Gastrocnemius medialis (tissue), 4 donors: ENCODE measurements around the gene CHKB. TPM values are rescaled to one million over a fixed set of nuclear protein-coding genes. Genes with fewer than 3 reads are reported as not detected.
A peak's percentile ranks its signal among the peaks of the same experiment; 100 is the strongest.
"Not testable (repeated sequence)": the region's sequence is repeated elsewhere in the genome, so short reads cannot be mapped to it uniquely, and the experiment has no call there.

ENCODE experiments used
- ATAC-seq, 2 donors: fragments of 150-250 bp; one replicate each; pipeline ENCODE4 v1.9.1; 2016
- DNase-seq, 2 donors: peaks; one replicate each; pipeline ENCODE4 v3.0.0-alpha.2; 2019
- H3K27ac ChIP-seq, 4 donors: fragments of 200-600 bp; sonication (generic); 1 replicate in 1 of 4; 2 replicates in 3 of 4; pipeline ENCODE4 v1.5.1; 2016 to 2018; ENCODE audit warnings: mild to moderate bottlenecking in 2 of 4, moderate library complexity in 1 of 4
- H3K27me3 ChIP-seq, 3 donors: fragments of 200-600 bp; sonication (generic) in 2 of 3; 1 replicate in 1 of 3; 2 replicates in 2 of 3; pipeline versions ENCODE4 v1.5.1 to v1.6.0; 2016 to 2019; ENCODE audit warnings: mild to moderate bottlenecking in 1 of 3, moderate library complexity in 1 of 3
- H3K36me3 ChIP-seq, 2 donors: fragments of 200-600 bp; sonication (generic) in 1 of 2; one replicate each; pipeline ENCODE4 v1.5.1; 2017 to 2018
- H3K4me1 ChIP-seq, 2 donors: fragments of 200-600 bp; sonication (generic) in 1 of 2; one replicate each; pipeline ENCODE4 v1.5.1; 2016 to 2017; ENCODE audit warnings: mild to moderate bottlenecking in 2 of 2
- H3K4me3 ChIP-seq, 4 donors: fragments of 200-600 bp; sonication (generic) in 3 of 4; 1 replicate in 1 of 4; 2 replicates in 3 of 4; pipeline ENCODE4 v1.5.1; 2016 to 2019; ENCODE audit warnings: mild to moderate bottlenecking in 2 of 4
- H3K9me3 ChIP-seq, 3 donors: fragments of 200-600 bp; sonication (generic) in 2 of 3; 1 replicate in 1 of 3; 2 replicates in 2 of 3; pipeline ENCODE4 v1.5.1; 2016 to 2019
- POLR2A ChIP-seq, 2 donors: fragments of 450-650 bp; IDR thresholded peaks; one replicate each; pipeline ENCODE4 v1.6.1; 2017; ENCODE audit warnings: antibody characterized with exemption in 2 of 2, mild to moderate bottlenecking in 2 of 2, moderate library complexity in 2 of 2
- in situ Hi-C, 4 donors: fragments of 200-750 bp; cut with MboI; loops; one replicate each; pipeline versions ENCODE4 v1.15.0 to v1.8.0; 2017; ENCODE audit warnings: low sequenced_read_pairs in 4 of 4
- intact Hi-C: fragments of 100-400 bp; cut with DNase I; formaldehyde crosslinking; loops from one replicate; pipeline ENCODE4 v1.15.1; 2023; ENCODE audit warnings: low total_unique reads
- total RNA-seq, 4 donors: library from RNA; depleted of rRNA; stranded (reverse); fragments of >200 nt; gene quantifications; one replicate each; pipeline versions ENCODE4 v1.1.0 to v1.2.3, GENCODE V29; 2016
- TF ChIP-seq, protein P1 (sequence below), 5 experiments: fragments of 450-650 bp in 3 of 5; fragments of 200-600 bp in 2 of 5; sonication (generic) in 2 of 5; IDR thresholded peaks in 4 of 5; conservative IDR thresholded peaks in 1 of 5; 1 replicate in 4 of 5; 2 replicates in 1 of 5; pipeline ENCODE4 v1.5.1; 2016 to 2019; ENCODE audit warnings: antibody characterized with exemption in 5 of 5, mild to moderate bottlenecking in 3 of 5, moderate library complexity in 3 of 5

The CHKB gene
- total RNA-seq, 4 donors from 2014 or later = 10.8 to 39.7 (median 24.4) TPM

DNA sequence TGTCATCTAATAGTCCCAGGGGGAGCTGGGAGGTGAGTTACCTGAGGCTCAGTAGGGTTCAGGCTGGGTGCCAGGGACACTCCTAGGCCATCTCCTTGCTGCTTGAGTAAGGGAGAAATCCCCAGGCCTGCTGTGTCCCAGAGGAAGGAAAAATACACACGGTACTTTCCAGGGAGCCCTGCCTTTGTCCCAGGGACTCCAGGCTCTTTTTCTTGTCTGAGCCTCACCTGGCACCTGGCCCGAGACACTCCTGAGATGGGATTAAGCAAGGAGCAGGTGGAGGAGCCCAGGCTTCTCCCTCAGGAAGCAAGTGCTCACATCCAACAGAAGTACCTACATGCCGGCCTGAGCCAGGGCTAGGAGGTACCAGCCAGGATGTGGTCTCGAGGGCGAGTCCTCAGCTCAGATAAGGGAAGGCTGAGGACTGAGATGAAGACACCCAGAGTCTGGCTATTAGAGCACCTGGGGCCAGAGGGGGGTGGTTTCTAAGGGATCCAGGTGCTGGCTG, 37.8 kb downstream of the CHKB start:
- Histone ChIP-seq H3K4me3 (no peak overlapping the region), H3K27me3 (peaks cover 31 to 49% (median 45%) of the 10 kb centered on the region in 3 donors), H3K27ac (no peak overlapping the region), H3K9me3 (no peaks in the 10 kb centered on the region), H3K4me1 (peaks cover 9 to 13% of the 10 kb centered on the region in 2 donors), H3K36me3 (no peaks in the 10 kb centered on the region)
- intact Hi-C loops = no loop called here
- in situ Hi-C loops = no loop called here
- ATAC-seq (no peak), DNase-seq (no peak)
- TF ChIP-seq POLR2A (IDR thresholded peaks at IDR 0.05) = no peak
- TF ChIP-seq, protein P1, sequence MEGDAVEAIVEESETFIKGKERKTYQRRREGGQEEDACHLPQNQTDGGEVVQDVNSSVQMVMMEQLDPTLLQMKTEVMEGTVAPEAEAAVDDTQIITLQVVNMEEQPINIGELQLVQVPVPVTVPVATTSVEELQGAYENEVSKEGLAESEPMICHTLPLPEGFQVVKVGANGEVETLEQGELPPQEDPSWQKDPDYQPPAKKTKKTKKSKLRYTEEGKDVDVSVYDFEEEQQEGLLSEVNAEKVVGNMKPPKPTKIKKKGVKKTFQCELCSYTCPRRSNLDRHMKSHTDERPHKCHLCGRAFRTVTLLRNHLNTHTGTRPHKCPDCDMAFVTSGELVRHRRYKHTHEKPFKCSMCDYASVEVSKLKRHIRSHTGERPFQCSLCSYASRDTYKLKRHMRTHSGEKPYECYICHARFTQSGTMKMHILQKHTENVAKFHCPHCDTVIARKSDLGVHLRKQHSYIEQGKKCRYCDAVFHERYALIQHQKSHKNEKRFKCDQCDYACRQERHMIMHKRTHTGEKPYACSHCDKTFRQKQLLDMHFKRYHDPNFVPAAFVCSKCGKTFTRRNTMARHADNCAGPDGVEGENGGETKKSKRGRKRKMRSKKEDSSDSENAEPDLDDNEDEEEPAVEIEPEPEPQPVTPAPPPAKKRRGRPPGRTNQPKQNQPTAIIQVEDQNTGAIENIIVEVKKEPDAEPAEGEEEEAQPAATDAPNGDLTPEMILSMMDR (IDR thresholded peaks at IDR 0.05 in 4 of 5, conservative IDR thresholded peaks at IDR 0.05 in 1 of 5) = no peak

DNA sequence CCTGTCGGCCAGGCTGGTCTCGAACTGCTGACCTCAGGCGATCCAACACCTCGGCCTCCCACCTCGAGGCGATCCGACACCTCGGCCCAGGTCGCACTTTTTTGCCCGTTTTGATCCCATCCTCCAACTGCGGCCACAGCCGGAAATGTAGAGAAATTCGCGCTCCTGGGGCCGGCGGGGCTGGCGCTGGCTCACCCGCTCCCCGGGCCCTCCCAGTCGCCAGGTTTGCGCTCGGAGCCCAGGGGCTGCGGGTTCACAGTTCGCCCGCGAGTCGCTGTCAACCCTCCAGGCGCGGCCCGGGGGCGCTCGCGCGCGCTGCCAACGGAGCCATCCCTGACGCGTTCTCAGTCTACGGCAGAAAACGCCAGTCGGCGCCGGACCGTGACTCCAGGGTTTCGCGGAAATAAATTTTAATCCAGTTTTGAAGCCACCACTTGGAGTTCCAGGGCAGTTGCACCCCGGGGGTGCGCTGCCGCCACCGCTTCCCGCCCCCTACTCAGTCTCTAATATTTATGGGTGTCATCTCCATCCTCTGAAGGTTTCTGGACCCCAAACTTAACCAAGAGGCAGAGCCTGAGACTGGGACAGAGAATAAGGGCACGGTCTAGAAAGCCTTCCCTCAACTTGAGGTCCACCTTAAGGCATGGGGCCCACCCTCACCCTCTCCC, 38.4 kb downstream of the CHKB start:
- in situ Hi-C loops = no loop called here
- Histone ChIP-seq H3K27me3 (peaks cover 25 to 43% (median 41%) of the 10 kb centered on the region in 3 donors), H3K9me3 (no peaks in the 10 kb centered on the region), H3K4me1 (peaks cover 10 to 13% of the 10 kb centered on the region in 2 donors), H3K36me3 (no peaks in the 10 kb centered on the region), H3K4me3 (peak overlapping the region in 3 of 4 donors; percentile 25 to 44 (median 40)), H3K27ac (no peak overlapping the region)
- intact Hi-C loops = no loop called here
- no peak for DNase-seq
- TF ChIP-seq POLR2A (IDR thresholded peaks at IDR 0.05) = no peak
- TF ChIP-seq, protein P1 (IDR thresholded peaks at IDR 0.05 in 4 of 5, conservative IDR thresholded peaks at IDR 0.05 in 1 of 5) = peak in 4 of 5 experiments; percentile 22 to 46 (median 38)
- ATAC-seq = peak in 1 of 2 donors; percentile 34

DNA sequence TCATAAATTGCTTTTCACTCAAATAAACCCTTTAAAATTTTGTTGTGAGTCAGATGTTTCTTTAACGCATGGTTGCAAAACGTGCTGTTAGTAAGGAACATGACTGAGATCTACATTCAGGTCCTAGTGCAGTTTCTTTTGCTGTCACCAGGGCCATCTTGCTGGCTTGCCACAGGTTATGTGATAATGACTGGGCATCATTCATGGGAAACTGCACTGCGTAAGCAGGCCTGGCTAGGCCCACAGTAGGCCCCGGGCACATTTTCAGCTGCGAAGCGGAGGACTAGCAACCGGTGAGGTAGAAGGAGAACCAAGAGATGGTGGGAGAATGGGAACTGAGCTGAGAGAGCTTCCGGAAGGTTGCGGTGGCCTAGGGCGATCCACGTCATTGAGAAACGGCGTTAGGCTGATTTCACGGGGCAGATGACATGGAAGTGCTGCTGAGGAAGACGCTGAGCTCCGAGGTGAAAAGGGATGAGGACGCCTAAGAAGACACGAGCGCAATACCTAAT, 40.2 kb downstream of the CHKB start:
- H3K27me3 ChIP-seq = peaks cover 13 to 28% (median 25%) of the 10 kb centered on the region in 3 donors
- no peak overlapping the region for H3K27ac ChIP-seq
- in situ Hi-C loops (no loop called here), intact Hi-C loops (no loop called here)
- H3K4me1 ChIP-seq = peaks cover 4 to 8% of the 10 kb centered on the region in 2 donors
- H3K4me3 ChIP-seq = no peak overlapping the region
- ATAC-seq (no peak), DNase-seq (no peak)
- no peak for TF ChIP-seq POLR2A (IDR thresholded peaks at IDR 0.05)
- TF ChIP-seq, protein P1 (IDR thresholded peaks at IDR 0.05 in 4 of 5, conservative IDR thresholded peaks at IDR 0.05 in 1 of 5) = no peak
- no peaks in the 10 kb centered on the region for H3K36me3 ChIP-seq
- H3K9me3 ChIP-seq = no peaks in the 10 kb centered on the region

DNA sequence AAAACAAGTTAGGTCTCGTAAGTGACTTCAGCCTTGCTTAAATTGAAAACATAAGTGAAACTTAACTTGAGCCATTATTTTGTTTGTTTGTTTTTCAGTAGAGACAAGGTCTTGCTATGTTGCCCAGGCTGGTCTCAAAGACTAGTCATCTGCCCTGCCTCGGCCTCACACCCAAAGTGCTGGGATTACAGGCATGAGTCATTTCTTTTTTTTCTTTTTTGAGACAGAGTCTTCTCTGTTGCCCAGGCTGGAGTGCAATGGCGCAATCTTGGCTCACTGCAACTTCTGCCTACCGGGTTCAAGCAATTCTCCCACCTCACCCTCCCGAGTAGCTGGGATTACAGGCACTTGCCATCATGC, 41.0 kb downstream of the CHKB start:
- intact Hi-C loops, H3K4me1 ChIP-seq, ATAC-seq, H3K36me3 ChIP-seq, in situ Hi-C loops, DNase-seq, H3K4me3 ChIP-seq, H3K9me3 ChIP-seq: not testable (repeated sequence)
- Histone ChIP-seq H3K27me3 (peaks cover 17 to 22% (median 21%) of the 10 kb centered on the region in 3 donors), H3K27ac (peak overlapping the region in 1 of 4 donors; percentile 31)

DNA sequence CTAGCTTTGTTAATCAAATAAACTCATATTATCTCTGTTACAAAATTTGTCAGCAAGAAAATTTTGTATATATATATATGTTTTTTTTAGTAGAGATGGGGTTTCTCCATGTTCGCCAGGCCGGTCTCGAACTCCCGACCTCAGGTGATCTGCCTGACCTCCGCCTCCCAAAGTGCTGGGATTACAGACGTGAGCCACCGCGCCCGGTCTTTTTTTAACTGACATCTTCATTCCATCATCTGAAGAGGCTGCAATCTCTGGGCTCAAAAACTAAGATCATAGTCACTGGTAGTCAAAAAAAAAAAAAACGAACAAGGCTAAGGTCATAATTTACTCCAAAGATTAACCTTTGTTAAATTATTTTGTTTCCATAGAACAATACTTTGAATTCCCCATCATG, 42.3 kb downstream of the CHKB start:
- ATAC-seq = no peak
- peaks cover 9 to 18% (median 18%) of the 10 kb centered on the region in 3 donors for H3K27me3 ChIP-seq
- H3K9me3 ChIP-seq = no peaks in the 10 kb centered on the region
- no peak overlapping the region for H3K4me3 ChIP-seq
- no peaks in the 10 kb centered on the region for H3K36me3 ChIP-seq
- H3K27ac ChIP-seq = peak overlapping the region in 3 of 4 donors; percentile 75 to 87 (median 85)
- DNase-seq = no peak
- H3K4me1 ChIP-seq = peaks cover 4 to 8% of the 10 kb centered on the region in 2 donors
- in situ Hi-C loops (no loop called here), intact Hi-C loops (no loop called here)
- TF ChIP-seq, protein P1 (IDR thresholded peaks at IDR 0.05 in 4 of 5, conservative IDR thresholded peaks at IDR 0.05 in 1 of 5) = no peak
- TF ChIP-seq POLR2A (IDR thresholded peaks at IDR 0.05) = no peak
